ENCODE measurements around the gene CHST7.
A peak's percentile ranks its signal among the peaks of the same experiment; 100 is the strongest.
"Not testable (repeated sequence)": the region's sequence is repeated elsewhere in the genome, so short reads cannot be mapped to it uniquely, and the experiment has no call there.

The CHST7 gene
- long read RNA-seq, donor 1, partial matches to known transcripts = 0 of 1 reads
- long read RNA-seq, donor 1, other reads (novel, unspliced or antisense) = 0 of 1 reads
- long read RNA-seq, donor 2, partial matches to known transcripts = 0 of 1 reads
- long read RNA-seq, donor 2, other reads (novel, unspliced or antisense) = 0 of 1 reads
- long read RNA-seq, donor 3, partial matches to known transcripts = 0 of 3 reads
- long read RNA-seq, donor 3, other reads (novel, unspliced or antisense) = 0 of 3 reads
- long read RNA-seq, donor 4, partial matches to known transcripts = 0 of 2 reads
- long read RNA-seq, donor 4, other reads (novel, unspliced or antisense) = 0 of 2 reads
- long read RNA-seq, donor 5, partial matches to known transcripts = 0 of 2 reads
- long read RNA-seq, donor 5, other reads (novel, unspliced or antisense) = 0 of 2 reads
- long read RNA-seq, donor 6, partial matches to known transcripts = 0 of 1 reads
- long read RNA-seq, donor 6, other reads (novel, unspliced or antisense) = 0 of 1 reads
- long read RNA-seq, donor 7, partial matches to known transcripts = 0 of 3 reads
- long read RNA-seq, donor 7, other reads (novel, unspliced or antisense) = 0 of 3 reads
- long read RNA-seq, donor 8, partial matches to known transcripts = 0 of 3 reads
- long read RNA-seq, donor 8, other reads (novel, unspliced or antisense) = 0 of 3 reads

- DNase-seq = peak; percentile 74
These were observed at the start of gene CHST7 for GRCh38 chrX:46573331-46573891. Gene CHST7, plus strand, starts transcription at chrX:46573765. Its CDS starts 167 bp downstream, at chrX:46573932.

GRCh38 chrX:46528640-46529039, 44.9 kb upstream of the CHST7 start:
- DNase-seq = not testable (repeated sequence)

- not testable (repeated sequence) for DNase-seq
These were observed 43.7 kb upstream of the CHST7 start for GRCh38 chrX:46529740-46530403.

- DNase-seq = not testable (repeated sequence)
These were observed 43.1 kb upstream of the CHST7 start for GRCh38 chrX:46530404-46530908.

- DNase-seq = no peak
These were observed 42.1 kb upstream of the CHST7 start for GRCh38 chrX:46531442-46531841.

- no peak for DNase-seq
These were observed 30.1 kb upstream of the CHST7 start for GRCh38 chrX:46543441-46543840.

GRCh38 chrX:46544527-46544926, 29.0 kb upstream of the CHST7 start:
- DNase-seq = not testable (repeated sequence)

- peak; percentile 80 for DNase-seq
These were observed 28.2 kb upstream of the CHST7 start, which contains the start of gene ZNF674 for GRCh38 chrX:46545111-46546005. Gene ZNF674, minus strand, starts transcription at chrX:46545421. Its CDS starts 3,334 bp downstream, at chrX:46542087.

- no peak for DNase-seq
These were observed 25.7 kb upstream of the CHST7 start for GRCh38 chrX:46547857-46548256.

- no peak for DNase-seq
These were observed 23.7 kb upstream of the CHST7 start for GRCh38 chrX:46549914-46550313.

- no peak for DNase-seq
These were observed 22.0 kb upstream of the CHST7 start for GRCh38 chrX:46551494-46552128.

- DNase-seq = no peak
These were observed 19.6 kb upstream of the CHST7 start for GRCh38 chrX:46553935-46554334.

GRCh38 chrX:46554942-46555341, 18.6 kb upstream of the CHST7 start:
- no peak for DNase-seq

- no peak for DNase-seq
These were observed 14.5 kb upstream of the CHST7 start for GRCh38 chrX:46559062-46559461.

- no peak for DNase-seq
These were observed 11.5 kb upstream of the CHST7 start for GRCh38 chrX:46561824-46562657.

GRCh38 chrX:46567388-46567787, 6.2 kb upstream of the CHST7 start:
- DNase-seq = no peak

GRCh38 chrX:46569621-46570020, 3.9 kb upstream of the CHST7 start:
- DNase-seq = no peak

GRCh38 chrX:46571423-46572339, 1.9 kb upstream of the CHST7 start:
- no peak for DNase-seq

Data from right kidney (tissue), 9 donors.